LNCAP (cell line): ENCODE data around the gene OMP.

Source experiments
- CTCF ChIP-seq: fragments of 450-650 bp; IDR thresholded peaks from 2 replicates; pipeline ENCODE4 v1.5.1; 2017; ENCODE audit warnings: mild to moderate bottlenecking

OMP gene

GRCh38 chr11:77096591-77097019, 6.0 kb upstream of the OMP start:
- no peak for TF ChIP-seq CTCF

GRCh38 chr11:77100166-77101042, 2.2 kb upstream of the OMP start:
- TF ChIP-seq CTCF: no peak

DNA sequence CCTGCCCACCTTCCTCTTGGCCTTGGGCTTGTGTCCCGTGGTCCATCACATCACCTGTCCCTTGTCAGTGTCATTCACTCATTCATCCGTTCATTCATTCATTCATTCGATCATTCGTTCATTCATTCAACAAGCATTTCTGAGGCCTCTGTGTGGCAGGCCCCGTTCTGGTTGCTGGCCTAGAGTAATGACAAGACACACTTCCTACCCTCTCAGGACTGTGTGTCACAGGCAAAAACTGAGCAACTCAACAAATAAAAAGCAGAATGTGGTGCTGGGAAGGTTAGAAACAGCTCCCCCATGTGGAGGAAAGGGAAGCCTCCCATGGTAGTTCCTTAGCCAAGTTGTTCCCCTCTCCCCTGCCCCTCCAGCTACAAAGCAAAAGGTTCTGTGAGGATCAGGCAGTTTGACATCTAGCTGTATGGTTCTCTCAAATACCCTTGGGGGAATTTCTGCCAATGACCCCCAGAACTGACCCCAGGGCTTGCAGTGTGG, 1.6 kb upstream of the OMP start:
- peak; percentile 27; the same call in 1 of the 2 replicates for TF ChIP-seq CTCF

GRCh38 chr11:77103319-77103718, 679 bp downstream of the OMP start:
- no peak for TF ChIP-seq CTCF

DNA sequence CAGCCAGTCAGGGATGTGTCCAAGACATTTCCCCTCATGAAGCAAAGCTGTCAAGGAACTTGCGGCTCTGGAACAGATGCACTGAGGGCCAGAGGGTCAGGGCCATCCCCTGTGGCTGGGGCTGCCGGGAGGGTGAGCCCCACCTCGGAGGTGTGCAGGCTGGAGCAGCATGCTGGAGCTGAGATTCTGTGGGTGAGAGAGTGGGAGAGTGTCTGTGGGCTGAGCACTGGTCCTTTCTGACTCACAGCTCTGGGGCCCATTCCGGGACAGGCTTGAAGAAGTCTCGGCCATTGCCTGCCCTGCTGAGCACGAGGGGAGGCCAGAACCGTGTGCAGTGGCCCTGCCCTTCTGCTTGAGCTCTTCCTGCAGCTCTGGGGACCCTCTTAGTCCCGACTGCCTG, 2.1 kb downstream of the OMP start:
- no peak for TF ChIP-seq CTCF

GRCh38 chr11:77106321-77106720, 3.7 kb downstream of the OMP start:
- no peak for TF ChIP-seq CTCF

GRCh38 chr11:77106759-77107158, 4.1 kb downstream of the OMP start:
- no peak for TF ChIP-seq CTCF
